ENCODE measurements around the gene CLPSL2.
A peak's percentile ranks its signal among the peaks of the same experiment; 100 is the strongest.

The CLPSL2 gene

GRCh38 chr6:35737413-35738211 is 38.8 kb upstream of the CLPSL2 start:
- H3K27ac ChIP-seq: peak overlapping the region; percentile 1; the same call in 1 of the 2 replicates
- TF ChIP-seq, protein P1, sequence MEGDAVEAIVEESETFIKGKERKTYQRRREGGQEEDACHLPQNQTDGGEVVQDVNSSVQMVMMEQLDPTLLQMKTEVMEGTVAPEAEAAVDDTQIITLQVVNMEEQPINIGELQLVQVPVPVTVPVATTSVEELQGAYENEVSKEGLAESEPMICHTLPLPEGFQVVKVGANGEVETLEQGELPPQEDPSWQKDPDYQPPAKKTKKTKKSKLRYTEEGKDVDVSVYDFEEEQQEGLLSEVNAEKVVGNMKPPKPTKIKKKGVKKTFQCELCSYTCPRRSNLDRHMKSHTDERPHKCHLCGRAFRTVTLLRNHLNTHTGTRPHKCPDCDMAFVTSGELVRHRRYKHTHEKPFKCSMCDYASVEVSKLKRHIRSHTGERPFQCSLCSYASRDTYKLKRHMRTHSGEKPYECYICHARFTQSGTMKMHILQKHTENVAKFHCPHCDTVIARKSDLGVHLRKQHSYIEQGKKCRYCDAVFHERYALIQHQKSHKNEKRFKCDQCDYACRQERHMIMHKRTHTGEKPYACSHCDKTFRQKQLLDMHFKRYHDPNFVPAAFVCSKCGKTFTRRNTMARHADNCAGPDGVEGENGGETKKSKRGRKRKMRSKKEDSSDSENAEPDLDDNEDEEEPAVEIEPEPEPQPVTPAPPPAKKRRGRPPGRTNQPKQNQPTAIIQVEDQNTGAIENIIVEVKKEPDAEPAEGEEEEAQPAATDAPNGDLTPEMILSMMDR (conservative IDR thresholded peaks at IDR 0.05): peak; percentile 90
- TF ChIP-seq ZFX (IDR thresholded peaks at IDR 0.05): no peak

GRCh38 chr6:35739645-35740524 is 36.5 kb upstream of the CLPSL2 start:
- TF ChIP-seq ZFX (IDR thresholded peaks at IDR 0.05): no peak
- TF ChIP-seq, protein P1 (conservative IDR thresholded peaks at IDR 0.05): no peak
- H3K27ac ChIP-seq: no peak overlapping the region

GRCh38 chr6:35742842-35743241 is 33.6 kb upstream of the CLPSL2 start:
- TF ChIP-seq ZFX (IDR thresholded peaks at IDR 0.05): no peak
- TF ChIP-seq, protein P1 (conservative IDR thresholded peaks at IDR 0.05): no peak
- no peak overlapping the region for H3K27ac ChIP-seq

DNA sequence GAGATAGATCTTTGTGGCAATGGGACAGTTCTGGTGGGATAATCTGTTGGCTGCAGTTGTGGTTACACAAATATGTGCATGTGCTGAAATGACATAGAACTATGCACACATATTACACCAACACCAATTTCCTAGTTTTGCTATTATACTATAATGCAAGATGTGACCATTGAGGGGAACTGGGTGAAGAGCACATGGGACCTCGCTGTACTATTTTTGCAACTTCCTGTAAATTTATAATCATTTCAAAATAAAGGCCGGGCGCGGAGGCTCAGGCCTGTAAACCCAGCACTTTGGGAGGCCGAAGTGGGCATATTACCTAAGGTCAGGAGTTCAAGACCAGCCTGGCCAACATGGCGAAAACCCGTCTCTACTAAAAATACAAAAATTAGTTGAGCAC is 30.9 kb upstream of the CLPSL2 start:
- no peak overlapping the region for H3K27ac ChIP-seq
- TF ChIP-seq, protein P1 (conservative IDR thresholded peaks at IDR 0.05): no peak
- TF ChIP-seq ZFX (IDR thresholded peaks at IDR 0.05): no peak

- TF ChIP-seq, protein P1 (conservative IDR thresholded peaks at IDR 0.05): no peak
- no peak for TF ChIP-seq ZFX (IDR thresholded peaks at IDR 0.05)
- no peak overlapping the region for H3K27ac ChIP-seq
Measured at GRCh38 chr6:35746516-35746915, 29.9 kb upstream of the CLPSL2 start.

DNA sequence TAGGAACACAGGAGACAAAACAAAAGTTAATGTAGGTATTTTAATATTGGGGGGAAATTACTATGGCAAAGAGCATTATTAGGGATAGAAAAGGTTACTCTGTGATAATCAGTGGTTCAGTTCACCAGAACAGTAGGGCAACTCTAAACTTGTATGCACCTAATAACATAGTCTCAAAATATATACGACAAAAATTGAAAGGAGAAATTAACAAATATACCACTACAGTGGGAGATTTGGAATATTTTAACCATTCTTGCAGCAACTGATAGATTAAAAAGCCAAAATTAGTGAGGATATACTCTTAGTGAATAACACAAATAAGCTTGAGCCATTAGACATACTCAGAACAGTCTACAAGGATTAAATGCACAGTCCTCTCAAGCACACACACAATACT is 28.5 kb upstream of the CLPSL2 start:
- H3K27ac ChIP-seq: no peak overlapping the region
- no peak for TF ChIP-seq ZFX (IDR thresholded peaks at IDR 0.05)

GRCh38 chr6:35750557-35750956 is 25.8 kb upstream of the CLPSL2 start:
- no peak for TF ChIP-seq ZFX (IDR thresholded peaks at IDR 0.05)
- TF ChIP-seq, protein P1 (conservative IDR thresholded peaks at IDR 0.05): no peak
- H3K27ac ChIP-seq: no peak overlapping the region
